Measurements from ENCODE around the gene CTNNAL1. TPM values are rescaled to one million over a fixed set of nuclear protein-coding genes. Genes with fewer than 3 reads are reported as not detected.

The CTNNAL1 gene, protein sequence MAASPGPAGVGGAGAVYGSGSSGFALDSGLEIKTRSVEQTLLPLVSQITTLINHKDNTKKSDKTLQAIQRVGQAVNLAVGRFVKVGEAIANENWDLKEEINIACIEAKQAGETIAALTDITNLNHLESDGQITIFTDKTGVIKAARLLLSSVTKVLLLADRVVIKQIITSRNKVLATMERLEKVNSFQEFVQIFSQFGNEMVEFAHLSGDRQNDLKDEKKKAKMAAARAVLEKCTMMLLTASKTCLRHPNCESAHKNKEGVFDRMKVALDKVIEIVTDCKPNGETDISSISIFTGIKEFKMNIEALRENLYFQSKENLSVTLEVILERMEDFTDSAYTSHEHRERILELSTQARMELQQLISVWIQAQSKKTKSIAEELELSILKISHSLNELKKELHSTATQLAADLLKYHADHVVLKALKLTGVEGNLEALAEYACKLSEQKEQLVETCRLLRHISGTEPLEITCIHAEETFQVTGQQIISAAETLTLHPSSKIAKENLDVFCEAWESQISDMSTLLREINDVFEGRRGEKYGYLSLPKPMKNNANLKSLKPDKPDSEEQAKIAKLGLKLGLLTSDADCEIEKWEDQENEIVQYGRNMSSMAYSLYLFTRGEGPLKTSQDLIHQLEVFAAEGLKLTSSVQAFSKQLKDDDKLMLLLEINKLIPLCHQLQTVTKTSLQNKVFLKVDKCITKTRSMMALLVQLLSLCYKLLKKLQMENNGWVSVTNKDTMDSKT
- polyA plus RNA-seq, result 14.3 and 24.7 TPM in 2 replicates
- 6.6 and 7.5 TPM in 2 replicates for polyA minus RNA-seq

DNA sequence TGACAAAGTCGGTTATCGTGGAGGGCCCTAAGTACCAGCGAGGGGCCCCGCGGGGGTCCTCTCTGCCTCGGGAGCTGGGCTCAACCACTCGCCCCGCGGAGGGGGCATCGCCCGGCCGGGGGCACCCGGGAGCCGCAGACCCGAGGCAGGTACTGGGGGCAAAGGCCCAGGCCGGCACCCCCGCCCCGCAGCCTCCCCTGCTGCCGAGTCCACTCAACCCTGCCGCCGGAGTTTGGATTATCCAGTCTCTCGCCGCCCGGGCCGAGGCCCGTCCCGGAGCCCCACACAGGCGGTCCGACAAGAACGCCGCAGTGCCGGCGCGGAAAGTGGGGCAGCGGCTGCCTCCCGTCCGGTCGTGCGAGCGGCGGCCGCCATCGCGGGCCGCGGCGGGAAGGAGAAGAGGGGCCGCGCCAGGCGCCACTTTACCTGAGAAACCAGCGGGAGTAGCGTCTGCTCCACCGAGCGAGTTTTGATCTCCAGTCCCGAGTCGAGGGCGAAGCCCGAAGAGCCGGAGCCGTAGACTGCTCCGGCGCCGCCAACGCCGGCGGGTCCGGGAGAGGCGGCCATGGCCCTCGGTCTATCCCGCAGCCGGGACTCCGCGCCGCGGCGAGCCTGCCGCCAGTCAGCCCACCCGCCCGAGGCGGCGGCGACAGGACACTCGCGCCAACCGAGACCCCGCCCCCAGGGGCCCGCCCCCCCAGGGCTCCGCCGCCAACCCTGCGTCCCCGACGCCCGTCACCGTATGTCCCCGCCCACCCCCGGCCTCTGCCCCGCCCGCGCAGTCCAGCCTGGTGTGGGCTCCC, at the start of gene CTNNAL1:
TSS of gene CTNNAL1 (minus strand) at position 624 of the 803 bp plus-strand sequence. CDS start at position 567, 57 bp downstream.
- Histone ChIP-seq H3K9me2 (ENCODE audit: insufficient read depth, low read length) (no peaks in the 10 kb centered on the region), H3K4me3 (ENCODE audit: low read length) (peak within 1 kb of the TSS; percentile 85), H3K4me2 (ENCODE audit: low read length) (peak within 1 kb of the TSS; percentile 98), H3K36me3 (ENCODE audit: insufficient read depth, low read length) (peaks cover 4% of the 10 kb centered on the region), H3K27ac (ENCODE audit: low read length) (no peak within 1 kb of the TSS), H3K79me2 (replicated peaks; ENCODE audit: insufficient read depth, low read length) (peaks cover 24% of the 10 kb centered on the region), H3K27me3 (ENCODE audit: insufficient read depth, low read depth, low read length) (no peaks in the 10 kb centered on the region), H3K9ac (ENCODE audit: low read length) (peak within 1 kb of the TSS; percentile 65), H3K9me3 (ENCODE audit: low read length) (no peaks in the 10 kb centered on the region), H3F3A (ENCODE audit: insufficient read depth, low read length, poor library complexity, severe bottlenecking) (peaks cover 3% of the 10 kb centered on the region), H4K20me1 (ENCODE audit: insufficient read depth) (no peaks in the 10 kb centered on the region), H2AFZ (ENCODE audit: low read depth, low read length) (peak within 1 kb of the TSS; percentile 44)
- no peak for TF ChIP-seq MXI1 (conservative IDR thresholded peaks at IDR 0.05; ENCODE audit: poor library complexity, severe bottlenecking)
- TF ChIP-seq POLR2AphosphoS5 (IDR thresholded peaks at IDR 0.05), result peak; percentile 23

DNA sequence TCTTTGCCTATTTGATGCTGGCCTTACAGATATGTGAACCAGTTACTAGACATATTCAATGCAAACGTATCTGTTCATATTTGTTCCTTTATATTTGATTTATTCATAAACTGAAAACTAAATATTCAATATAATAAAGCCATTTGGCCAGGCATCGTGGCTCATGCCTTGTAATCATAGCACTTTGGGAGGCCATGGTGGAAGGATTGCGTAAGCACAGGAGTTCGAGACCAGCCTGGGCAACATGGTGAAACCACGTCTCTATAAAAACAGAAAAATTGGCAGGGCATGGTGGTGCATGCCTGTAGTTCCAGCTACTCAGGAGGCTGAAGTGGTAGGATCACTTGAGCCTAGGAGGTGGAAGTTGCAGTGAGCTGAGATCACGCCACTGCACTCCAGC, 49.2 kb upstream of the CTNNAL1 start:
- Histone ChIP-seq H2AFZ (ENCODE audit: low read depth, low read length) (no peak overlapping the region), H4K20me1 (ENCODE audit: insufficient read depth) (no peaks in the 10 kb centered on the region), H3K9ac (ENCODE audit: low read length) (no peak overlapping the region), H3K9me2 (ENCODE audit: insufficient read depth, low read length) (no peaks in the 10 kb centered on the region), H3K9me3 (ENCODE audit: low read length) (no peaks in the 10 kb centered on the region), H3K79me2 (replicated peaks; ENCODE audit: insufficient read depth, low read length) (no peaks in the 10 kb centered on the region), H3K27ac (ENCODE audit: low read length) (no peak overlapping the region), H3K4me3 (ENCODE audit: low read length) (no peak overlapping the region), H3K4me2 (ENCODE audit: low read length) (no peak overlapping the region), H3F3A (ENCODE audit: insufficient read depth, low read length, poor library complexity, severe bottlenecking) (no peaks in the 10 kb centered on the region), H3K36me3 (ENCODE audit: insufficient read depth, low read length) (peaks cover 5% of the 10 kb centered on the region), H3K27me3 (ENCODE audit: insufficient read depth, low read depth, low read length) (no peaks in the 10 kb centered on the region)
- TF ChIP-seq TAF1 (IDR thresholded peaks at IDR 0.05; ENCODE audit: low read depth), result no peak
- no peak for TF ChIP-seq RAD21 (conservative IDR thresholded peaks at IDR 0.05)
- no peak for TF ChIP-seq MXI1 (conservative IDR thresholded peaks at IDR 0.05; ENCODE audit: poor library complexity, severe bottlenecking)
- TF ChIP-seq, protein P1, sequence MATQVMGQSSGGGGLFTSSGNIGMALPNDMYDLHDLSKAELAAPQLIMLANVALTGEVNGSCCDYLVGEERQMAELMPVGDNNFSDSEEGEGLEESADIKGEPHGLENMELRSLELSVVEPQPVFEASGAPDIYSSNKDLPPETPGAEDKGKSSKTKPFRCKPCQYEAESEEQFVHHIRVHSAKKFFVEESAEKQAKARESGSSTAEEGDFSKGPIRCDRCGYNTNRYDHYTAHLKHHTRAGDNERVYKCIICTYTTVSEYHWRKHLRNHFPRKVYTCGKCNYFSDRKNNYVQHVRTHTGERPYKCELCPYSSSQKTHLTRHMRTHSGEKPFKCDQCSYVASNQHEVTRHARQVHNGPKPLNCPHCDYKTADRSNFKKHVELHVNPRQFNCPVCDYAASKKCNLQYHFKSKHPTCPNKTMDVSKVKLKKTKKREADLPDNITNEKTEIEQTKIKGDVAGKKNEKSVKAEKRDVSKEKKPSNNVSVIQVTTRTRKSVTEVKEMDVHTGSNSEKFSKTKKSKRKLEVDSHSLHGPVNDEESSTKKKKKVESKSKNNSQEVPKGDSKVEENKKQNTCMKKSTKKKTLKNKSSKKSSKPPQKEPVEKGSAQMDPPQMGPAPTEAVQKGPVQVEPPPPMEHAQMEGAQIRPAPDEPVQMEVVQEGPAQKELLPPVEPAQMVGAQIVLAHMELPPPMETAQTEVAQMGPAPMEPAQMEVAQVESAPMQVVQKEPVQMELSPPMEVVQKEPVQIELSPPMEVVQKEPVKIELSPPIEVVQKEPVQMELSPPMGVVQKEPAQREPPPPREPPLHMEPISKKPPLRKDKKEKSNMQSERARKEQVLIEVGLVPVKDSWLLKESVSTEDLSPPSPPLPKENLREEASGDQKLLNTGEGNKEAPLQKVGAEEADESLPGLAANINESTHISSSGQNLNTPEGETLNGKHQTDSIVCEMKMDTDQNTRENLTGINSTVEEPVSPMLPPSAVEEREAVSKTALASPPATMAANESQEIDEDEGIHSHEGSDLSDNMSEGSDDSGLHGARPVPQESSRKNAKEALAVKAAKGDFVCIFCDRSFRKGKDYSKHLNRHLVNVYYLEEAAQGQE (IDR thresholded peaks at IDR 0.05; ENCODE audit: borderline replicate concordance), result no peak
- no peak for TF ChIP-seq EZH2 (IDR thresholded peaks at IDR 0.05; ENCODE audit: borderline replicate concordance, insufficient read depth, low read length, poor library complexity, severe bottlenecking)
- TF ChIP-seq, protein P2, sequence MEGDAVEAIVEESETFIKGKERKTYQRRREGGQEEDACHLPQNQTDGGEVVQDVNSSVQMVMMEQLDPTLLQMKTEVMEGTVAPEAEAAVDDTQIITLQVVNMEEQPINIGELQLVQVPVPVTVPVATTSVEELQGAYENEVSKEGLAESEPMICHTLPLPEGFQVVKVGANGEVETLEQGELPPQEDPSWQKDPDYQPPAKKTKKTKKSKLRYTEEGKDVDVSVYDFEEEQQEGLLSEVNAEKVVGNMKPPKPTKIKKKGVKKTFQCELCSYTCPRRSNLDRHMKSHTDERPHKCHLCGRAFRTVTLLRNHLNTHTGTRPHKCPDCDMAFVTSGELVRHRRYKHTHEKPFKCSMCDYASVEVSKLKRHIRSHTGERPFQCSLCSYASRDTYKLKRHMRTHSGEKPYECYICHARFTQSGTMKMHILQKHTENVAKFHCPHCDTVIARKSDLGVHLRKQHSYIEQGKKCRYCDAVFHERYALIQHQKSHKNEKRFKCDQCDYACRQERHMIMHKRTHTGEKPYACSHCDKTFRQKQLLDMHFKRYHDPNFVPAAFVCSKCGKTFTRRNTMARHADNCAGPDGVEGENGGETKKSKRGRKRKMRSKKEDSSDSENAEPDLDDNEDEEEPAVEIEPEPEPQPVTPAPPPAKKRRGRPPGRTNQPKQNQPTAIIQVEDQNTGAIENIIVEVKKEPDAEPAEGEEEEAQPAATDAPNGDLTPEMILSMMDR (IDR thresholded peaks at IDR 0.05; ENCODE audit: poor library complexity, severe bottlenecking), result no peak
- no peak for TF ChIP-seq EP300 (conservative IDR thresholded peaks at IDR 0.05; ENCODE audit: poor library complexity, severe bottlenecking)
- no peak for TF ChIP-seq SMC3 (conservative IDR thresholded peaks at IDR 0.05; ENCODE audit: poor library complexity)
- TF ChIP-seq POLR2AphosphoS5 (IDR thresholded peaks at IDR 0.05), result no peak
